Islet of Langerhans (tissue), 1 donor: ENCODE results near the gene NPIPA3.
"Not testable (repeated sequence)": the region's sequence is repeated elsewhere in the genome, so short reads cannot be mapped to it uniquely, and the experiment has no call there.

Source experiments
- FAIRE-seq: peaks from one replicate; lab custom pipeline; 2011; peaks lifted over from hg19 to GRCh38; lab: Jason Lieb, UNC

The NPIPA3 gene

GRCh38 chr16:14703156-14704011 is at the start of gene NPIPA3:
Gene NPIPA3 (plus strand): TSS chr16:14703411. CDS start chr16:14708944, 5,533 bp downstream.
- not testable (repeated sequence) for FAIRE-seq

DNA sequence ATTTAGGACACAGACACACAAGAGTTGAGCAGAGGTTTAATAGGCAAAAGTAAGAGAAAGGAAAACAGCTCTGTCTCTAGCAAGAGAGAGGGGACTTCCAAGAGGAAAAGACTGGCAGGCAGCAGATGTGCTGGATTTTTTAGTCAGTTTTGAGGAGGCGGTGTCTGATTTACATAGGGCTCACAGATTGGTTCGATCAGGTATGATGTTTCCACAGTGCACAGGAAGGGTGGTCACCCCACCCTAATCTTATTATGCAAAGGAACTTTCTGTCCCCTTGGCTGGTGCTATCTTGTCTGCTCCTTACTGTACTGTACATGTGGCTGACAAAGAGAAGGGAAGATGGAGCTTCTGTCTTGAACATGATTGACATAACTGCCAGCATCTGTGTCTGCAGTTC is 45.1 kb upstream of the NPIPA3 start:
- no peak for FAIRE-seq

GRCh38 chr16:14667347-14668266 is 35.6 kb upstream of the NPIPA3 start:
- FAIRE-seq = no peak

DNA sequence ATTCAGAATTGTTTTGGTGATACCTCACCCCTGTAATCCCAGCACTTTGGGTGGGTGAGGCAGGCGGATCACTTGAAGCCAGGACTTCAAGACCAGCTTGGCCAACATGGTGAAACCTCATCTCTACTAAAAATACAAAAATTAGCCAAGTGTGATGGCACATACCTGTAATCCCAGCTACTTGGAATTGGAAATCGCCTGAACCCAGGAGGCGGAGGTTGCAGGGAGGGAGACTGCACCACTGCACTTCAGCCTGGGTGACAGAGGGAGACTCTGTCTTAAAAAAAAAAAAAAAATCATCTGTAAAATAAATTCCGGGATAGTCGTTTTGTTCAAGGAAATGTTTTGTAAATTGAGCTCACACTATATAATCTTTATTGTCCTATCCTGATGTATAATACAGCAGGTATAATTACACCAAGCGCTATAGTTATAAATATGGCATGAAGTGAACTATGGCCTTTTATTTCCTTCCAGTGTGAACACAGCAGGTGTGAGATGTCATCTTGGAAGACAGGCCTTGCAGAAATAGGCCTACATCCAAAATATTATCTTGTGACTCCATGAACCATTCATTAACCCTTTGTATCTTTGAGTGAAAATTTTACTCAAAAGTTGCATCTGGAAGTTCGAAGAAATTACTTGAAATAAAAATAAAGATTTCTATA is 34.5 kb upstream of the NPIPA3 start:
- FAIRE-seq = no peak

DNA sequence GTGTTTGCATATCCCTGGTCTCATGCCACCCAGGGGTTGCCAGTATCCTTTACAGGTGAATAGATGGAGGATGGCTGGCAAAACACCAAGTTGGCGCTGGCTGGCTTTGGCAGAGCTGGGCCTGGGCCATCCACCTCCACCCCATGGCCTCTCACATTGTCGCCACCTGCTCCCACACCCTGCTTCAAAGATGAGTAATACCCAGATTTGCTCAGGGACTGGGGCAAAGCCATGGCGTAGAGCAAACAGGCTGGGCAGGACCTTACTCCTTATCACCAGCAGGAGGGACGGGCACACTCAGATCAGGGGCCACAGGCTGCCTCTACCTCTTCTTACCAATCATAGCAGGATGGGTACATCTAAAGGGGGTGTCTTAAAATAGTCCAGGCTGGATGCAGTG is 33.4 kb upstream of the NPIPA3 start:
- no peak for FAIRE-seq

- FAIRE-seq = no peak
These were observed 30.7 kb upstream of the NPIPA3 start for GRCh38 chr16:14672403-14672971.

DNA sequence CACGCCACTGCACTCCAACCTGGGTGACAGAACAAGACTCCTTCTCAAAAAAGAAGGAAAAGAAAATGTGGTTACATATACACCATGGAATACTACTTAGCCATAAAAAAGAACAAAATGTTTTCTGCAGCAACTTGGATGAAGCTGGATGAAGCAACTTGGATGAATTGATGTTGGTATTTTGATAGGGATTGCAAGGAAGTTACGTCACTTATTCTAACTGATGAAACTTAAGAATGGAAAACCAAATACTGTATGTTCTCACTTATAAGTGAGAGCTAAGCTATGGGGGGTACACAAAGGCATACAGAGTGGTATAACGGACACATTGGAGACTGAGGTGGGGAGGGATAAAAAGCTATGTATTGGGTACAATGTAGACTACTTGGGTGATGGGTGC is 26.6 kb upstream of the NPIPA3 start:
- FAIRE-seq = no peak

- no peak for FAIRE-seq
These were observed 25.6 kb upstream of the NPIPA3 start for GRCh38 chr16:14677627-14678026.

DNA sequence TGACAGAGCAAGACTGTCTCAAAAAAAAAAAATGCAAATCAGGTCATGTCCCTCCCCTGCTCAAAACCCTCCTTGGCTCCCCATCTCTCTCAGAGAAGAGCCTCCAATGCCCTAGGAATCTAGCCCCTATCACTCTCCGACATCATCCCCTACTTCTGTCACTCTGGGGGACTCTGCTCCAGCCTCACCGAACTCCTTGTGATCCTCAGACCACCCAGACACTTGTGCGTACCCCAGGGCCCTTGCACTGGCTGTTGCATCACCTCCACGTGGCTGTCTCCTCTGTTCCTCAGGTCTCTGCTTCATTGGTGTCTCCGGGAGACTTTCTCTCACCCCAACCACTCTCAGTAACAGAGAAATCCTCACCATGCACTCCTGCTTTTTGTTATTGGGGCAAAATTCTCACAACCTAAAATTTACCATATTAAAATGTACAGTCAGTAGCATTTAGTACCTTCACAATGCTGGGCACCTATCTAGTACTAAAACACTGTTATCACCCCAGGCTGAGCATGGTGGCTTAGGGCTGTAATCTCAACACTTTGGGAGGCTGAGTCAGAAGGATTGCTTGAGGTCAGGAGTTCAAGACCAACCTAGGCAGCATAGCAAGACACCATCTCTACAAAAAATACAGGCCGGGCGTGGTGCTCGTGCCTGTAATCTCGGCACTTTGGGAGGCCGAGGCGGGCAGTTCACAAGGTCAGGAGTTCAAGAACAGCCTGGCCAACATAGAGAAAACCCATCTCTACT is 24.3 kb upstream of the NPIPA3 start:
- FAIRE-seq = no peak

DNA sequence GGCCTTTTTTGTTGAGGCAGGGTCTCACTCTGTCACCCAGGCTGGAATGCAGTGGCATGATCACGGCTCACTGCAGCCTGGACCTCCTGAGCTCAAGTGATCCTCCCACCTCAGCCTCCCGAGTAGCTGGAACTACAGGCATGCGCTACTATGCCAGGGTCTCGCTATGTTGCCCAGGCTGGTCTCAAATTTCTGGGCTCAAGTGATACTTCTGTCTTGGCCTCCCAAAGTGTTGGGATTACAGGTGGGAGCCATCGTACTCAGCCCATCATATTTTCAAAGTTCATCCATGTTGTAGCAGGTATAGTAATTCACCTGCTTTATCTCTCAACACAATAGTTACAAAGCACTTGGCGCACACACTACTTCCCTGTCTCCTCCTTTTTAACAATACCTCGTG is 22.8 kb upstream of the NPIPA3 start:
- not testable (repeated sequence) for FAIRE-seq

- FAIRE-seq = no peak
These were observed 22.1 kb upstream of the NPIPA3 start for GRCh38 chr16:14681115-14681514.

- FAIRE-seq = no peak
These were observed 21.1 kb upstream of the NPIPA3 start for GRCh38 chr16:14682121-14682520.

GRCh38 chr16:14685870-14686793 is 17.1 kb upstream of the NPIPA3 start:
- not testable (repeated sequence) for FAIRE-seq

- FAIRE-seq = not testable (repeated sequence)
These were observed 9.1 kb upstream of the NPIPA3 start, which contains the start of gene PLA2G10 for GRCh38 chr16:14694129-14694528. Gene PLA2G10 (minus strand): TSS chr16:14694308. CDS start chr16:14694229, 79 bp downstream.

- FAIRE-seq = peak; percentile 66
These were observed 1.4 kb upstream of the NPIPA3 start for GRCh38 chr16:14701859-14702258.

GRCh38 chr16:14702672-14703071 is 539 bp upstream of the NPIPA3 start:
- not testable (repeated sequence) for FAIRE-seq

GRCh38 chr16:14733233-14733632 is 30.0 kb downstream of the NPIPA3 start:
- FAIRE-seq = not testable (repeated sequence)

DNA sequence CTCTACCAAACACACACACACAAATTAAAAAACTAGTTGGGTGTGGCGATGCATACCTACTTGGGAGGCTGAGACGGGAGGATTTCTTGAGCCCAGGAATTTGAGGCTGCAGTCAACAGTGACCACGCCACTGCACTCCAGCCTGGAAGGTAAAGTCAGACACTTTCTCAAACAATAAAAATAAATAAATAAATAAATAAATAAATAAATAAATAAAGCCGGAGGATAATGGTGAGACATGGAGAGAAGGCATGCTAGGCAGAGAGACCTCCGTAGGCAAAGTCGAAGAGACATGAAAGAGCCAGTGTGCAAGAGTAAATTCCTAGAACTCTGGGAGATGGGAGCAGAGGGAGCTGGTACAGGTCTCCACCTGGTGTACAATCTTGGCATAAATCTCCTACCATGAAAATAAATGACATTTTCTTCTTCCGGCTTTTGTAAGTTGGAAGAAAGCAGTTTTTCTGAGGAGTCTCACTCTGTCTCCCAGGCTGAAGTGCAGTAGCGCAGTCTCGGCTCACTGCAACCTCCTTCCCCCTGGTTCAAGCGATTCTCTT is 37.7 kb downstream of the NPIPA3 start:
- FAIRE-seq = not testable (repeated sequence)

- FAIRE-seq = not testable (repeated sequence)
These were observed 38.6 kb downstream of the NPIPA3 start for GRCh38 chr16:14741794-14742193.
